HL-60 (cell line): ENCODE measurements around the gene PAX1.
A peak's percentile ranks its signal among the peaks of the same experiment; 100 is the strongest.

Experiments used
- POLR2AphosphoS5 ChIP-seq: IDR thresholded peaks from 2 replicates; pipeline ENCODE4 v1.6.1; 2012; ENCODE audit warnings: low read depth
- TF ChIP-seq, protein P1 (sequence below): IDR thresholded peaks from one replicate; pipeline ENCODE4 v1.5.1; 2011; ENCODE audit warnings: low read length, control low read depth, inconsistent platforms; ENCODE audit not compliant: insufficient read depth
- TF ChIP-seq, protein P2 (sequence below): IDR thresholded peaks from 2 replicates; pipeline ENCODE4 v1.6.1; 2012; ENCODE audit warnings: low read depth; ENCODE audit not compliant: insufficient replicate concordance

DNA sequence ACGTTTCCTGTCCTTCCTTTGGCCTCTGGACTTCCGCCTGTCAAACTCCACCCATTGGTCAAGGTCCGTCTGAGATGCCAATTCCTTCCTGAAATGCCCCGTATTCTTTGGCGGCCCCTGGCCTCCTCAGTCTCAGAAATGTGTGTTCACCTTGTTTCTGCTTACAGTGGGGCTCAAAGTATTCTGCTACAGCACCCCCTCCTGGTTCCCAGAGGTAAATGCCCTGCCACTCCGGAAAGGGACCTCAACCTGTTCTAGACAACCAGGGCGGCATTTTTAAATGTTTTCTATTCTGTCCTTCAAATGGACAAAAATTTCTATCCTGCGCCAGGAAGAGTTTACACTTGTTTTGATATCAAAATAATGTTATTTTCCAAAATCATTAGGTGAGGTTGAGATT, 12.1 kb upstream of the PAX1 start:
- no peak for TF ChIP-seq POLR2AphosphoS5
- TF ChIP-seq, protein P1, sequence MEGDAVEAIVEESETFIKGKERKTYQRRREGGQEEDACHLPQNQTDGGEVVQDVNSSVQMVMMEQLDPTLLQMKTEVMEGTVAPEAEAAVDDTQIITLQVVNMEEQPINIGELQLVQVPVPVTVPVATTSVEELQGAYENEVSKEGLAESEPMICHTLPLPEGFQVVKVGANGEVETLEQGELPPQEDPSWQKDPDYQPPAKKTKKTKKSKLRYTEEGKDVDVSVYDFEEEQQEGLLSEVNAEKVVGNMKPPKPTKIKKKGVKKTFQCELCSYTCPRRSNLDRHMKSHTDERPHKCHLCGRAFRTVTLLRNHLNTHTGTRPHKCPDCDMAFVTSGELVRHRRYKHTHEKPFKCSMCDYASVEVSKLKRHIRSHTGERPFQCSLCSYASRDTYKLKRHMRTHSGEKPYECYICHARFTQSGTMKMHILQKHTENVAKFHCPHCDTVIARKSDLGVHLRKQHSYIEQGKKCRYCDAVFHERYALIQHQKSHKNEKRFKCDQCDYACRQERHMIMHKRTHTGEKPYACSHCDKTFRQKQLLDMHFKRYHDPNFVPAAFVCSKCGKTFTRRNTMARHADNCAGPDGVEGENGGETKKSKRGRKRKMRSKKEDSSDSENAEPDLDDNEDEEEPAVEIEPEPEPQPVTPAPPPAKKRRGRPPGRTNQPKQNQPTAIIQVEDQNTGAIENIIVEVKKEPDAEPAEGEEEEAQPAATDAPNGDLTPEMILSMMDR: peak; percentile 19
- TF ChIP-seq, protein P2, sequence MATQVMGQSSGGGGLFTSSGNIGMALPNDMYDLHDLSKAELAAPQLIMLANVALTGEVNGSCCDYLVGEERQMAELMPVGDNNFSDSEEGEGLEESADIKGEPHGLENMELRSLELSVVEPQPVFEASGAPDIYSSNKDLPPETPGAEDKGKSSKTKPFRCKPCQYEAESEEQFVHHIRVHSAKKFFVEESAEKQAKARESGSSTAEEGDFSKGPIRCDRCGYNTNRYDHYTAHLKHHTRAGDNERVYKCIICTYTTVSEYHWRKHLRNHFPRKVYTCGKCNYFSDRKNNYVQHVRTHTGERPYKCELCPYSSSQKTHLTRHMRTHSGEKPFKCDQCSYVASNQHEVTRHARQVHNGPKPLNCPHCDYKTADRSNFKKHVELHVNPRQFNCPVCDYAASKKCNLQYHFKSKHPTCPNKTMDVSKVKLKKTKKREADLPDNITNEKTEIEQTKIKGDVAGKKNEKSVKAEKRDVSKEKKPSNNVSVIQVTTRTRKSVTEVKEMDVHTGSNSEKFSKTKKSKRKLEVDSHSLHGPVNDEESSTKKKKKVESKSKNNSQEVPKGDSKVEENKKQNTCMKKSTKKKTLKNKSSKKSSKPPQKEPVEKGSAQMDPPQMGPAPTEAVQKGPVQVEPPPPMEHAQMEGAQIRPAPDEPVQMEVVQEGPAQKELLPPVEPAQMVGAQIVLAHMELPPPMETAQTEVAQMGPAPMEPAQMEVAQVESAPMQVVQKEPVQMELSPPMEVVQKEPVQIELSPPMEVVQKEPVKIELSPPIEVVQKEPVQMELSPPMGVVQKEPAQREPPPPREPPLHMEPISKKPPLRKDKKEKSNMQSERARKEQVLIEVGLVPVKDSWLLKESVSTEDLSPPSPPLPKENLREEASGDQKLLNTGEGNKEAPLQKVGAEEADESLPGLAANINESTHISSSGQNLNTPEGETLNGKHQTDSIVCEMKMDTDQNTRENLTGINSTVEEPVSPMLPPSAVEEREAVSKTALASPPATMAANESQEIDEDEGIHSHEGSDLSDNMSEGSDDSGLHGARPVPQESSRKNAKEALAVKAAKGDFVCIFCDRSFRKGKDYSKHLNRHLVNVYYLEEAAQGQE: no peak
